HepG2 (cell line): ENCODE data around the gene SLC15A3. TPM values are rescaled to one million over a fixed set of nuclear protein-coding genes. Genes with fewer than 3 reads are reported as not detected.

Source experiments
- EZH2 ChIP-seq: conservative IDR thresholded peaks from 2 replicates; pipeline ENCODE4 v1.6.1; 2012; ENCODE audit warnings: mild to moderate bottlenecking, low read depth, low read length, moderate library complexity
- LCORL ChIP-seq, 2 experiments: fragments of 450-650 bp in 1 of 2; sonication (generic) in 1 of 2; formaldehyde crosslinking in 1 of 2; IDR thresholded peaks; 2 replicates each; pipeline versions ENCODE4 v1.5.0 to v1.6.1; 2017 to 2020; ENCODE audit warnings: antibody characterized with exemption in 1 of 2, missing genetic modification reagents in 1 of 2
- MED13 ChIP-seq: sonication (generic); formaldehyde crosslinking; IDR thresholded peaks from 2 replicates; pipeline ENCODE4 v1.5.0; 2020; ENCODE audit warnings: missing genetic modification reagents
- NR3C1 ChIP-seq: sonication (generic); formaldehyde crosslinking; IDR thresholded peaks from 2 replicates; pipeline ENCODE4 v1.4.0; 2020; ENCODE audit warnings: missing genetic modification reagents
- TFDP2 ChIP-seq: sonication (generic); formaldehyde crosslinking; IDR thresholded peaks from 2 replicates; pipeline ENCODE4 v1.4.0; 2020; ENCODE audit warnings: missing genetic modification reagents
- TMF1 ChIP-seq: sonication (generic); formaldehyde crosslinking; IDR thresholded peaks from 2 replicates; pipeline ENCODE4 v1.8.1; 2022; ENCODE audit warnings: low read depth, missing genetic modification reagents
- ZEB1 ChIP-seq: IDR thresholded peaks from 2 replicates; pipeline ENCODE4 v1.6.1; 2012; ENCODE audit warnings: mild to moderate bottlenecking, low read depth, inconsistent platforms; ENCODE audit not compliant: insufficient replicate concordance
- ZNF138 ChIP-seq: sonication (generic); formaldehyde crosslinking; IDR thresholded peaks from 2 replicates; pipeline ENCODE4 v1.5.0; 2020; ENCODE audit warnings: mild to moderate bottlenecking, low read depth, missing genetic modification reagents
- ZNF326 ChIP-seq: sonication (generic); formaldehyde crosslinking; IDR thresholded peaks from 2 replicates; pipeline ENCODE4 v1.4.0; 2020; ENCODE audit warnings: missing genetic modification reagents, borderline replicate concordance
- ZNF337 ChIP-seq: sonication (generic); formaldehyde crosslinking; IDR thresholded peaks from 2 replicates; pipeline ENCODE4 v1.5.1; 2020; ENCODE audit warnings: missing genetic modification reagents, low read depth, mild to moderate bottlenecking, borderline replicate concordance
- ZNF446 ChIP-seq: sonication (generic); formaldehyde crosslinking; IDR thresholded peaks from 2 replicates; pipeline ENCODE4 v1.5.0; 2020; ENCODE audit warnings: mild to moderate bottlenecking, missing genetic modification reagents
- ZNF503 ChIP-seq: sonication (generic); formaldehyde crosslinking; IDR thresholded peaks from 2 replicates; pipeline ENCODE4 v1.4.0; 2020; ENCODE audit warnings: missing genetic modification reagents
- ZNF556 ChIP-seq: sonication (generic); formaldehyde crosslinking; IDR thresholded peaks from 2 replicates; pipeline ENCODE4 v1.4.0; 2020; ENCODE audit warnings: mild to moderate bottlenecking, missing genetic modification reagents, borderline replicate concordance
- ZNF652 ChIP-seq: IDR thresholded peaks from 2 replicates; pipeline ENCODE4 v1.6.1; 2016; ENCODE audit warnings: low read depth, borderline replicate concordance
- ZNF839 ChIP-seq: sonication (generic); formaldehyde crosslinking; IDR thresholded peaks from 2 replicates; pipeline ENCODE4 v1.4.0; 2020; ENCODE audit warnings: missing genetic modification reagents, mild to moderate bottlenecking, borderline replicate concordance
- ZNF879 ChIP-seq: sonication (generic); formaldehyde crosslinking; IDR thresholded peaks from 2 replicates; pipeline ENCODE4 v1.8.1; 2023; ENCODE audit warnings: missing genetic modification reagents
- polyA plus RNA-seq, 8 experiments: library from polyadenylated mRNA; depleted of rRNA in 3 of 8; stranded (reverse) in 7 of 8; unstranded in 1 of 8; fragments of >200 nt; fragmentation: Illumina TruSeq in 4 of 8; extraction: Trizol in 4 of 8; gene quantifications; 2 replicates each; pipeline versions ENCODE4 v1.2.1 to v1.2.3, GENCODE V29; 2011 to 2016; ENCODE audit warnings: low read depth in 4 of 8, missing spikeins in 1 of 8, mixed read lengths in 1 of 8; ENCODE audit not compliant: insufficient read depth in 1 of 8
- total RNA-seq, 5 experiments: library from RNA; depleted of rRNA; stranded (reverse); fragments of >200 nt; fragmentation: Illumina TruSeq; extraction: Trizol; gene quantifications; 2 replicates each; pipeline ENCODE4 v1.2.3, GENCODE V29; 2016; ENCODE audit warnings: low read depth in 1 of 5
- TF ChIP-seq, protein P1 (sequence below): sonication (generic); formaldehyde crosslinking; conservative IDR thresholded peaks from 2 replicates; pipeline ENCODE4 v1.8.1; 2023; ENCODE audit warnings: missing genetic modification reagents
- TF ChIP-seq, protein P2 (sequence below): sonication (generic); formaldehyde crosslinking; IDR thresholded peaks from 2 replicates; pipeline ENCODE4 v1.4.0; 2020; ENCODE audit warnings: missing genetic modification reagents

SLC15A3 gene
- total and polyA plus RNA-seq, 2 of the 13 experiments (the other 11 are each of a cell fraction or from before 2014, with no cell fraction given), result 0.45 to 0.77 TPM

GRCh38 chr11:60924110-60924905 is 27.7 kb downstream of the SLC15A3 start, which contains the start of gene TMEM132A (continued):
- 0 out of 2 replicates have a peak, but pooled peaks have one; percentile 42 for TF ChIP-seq ZNF138 (CRISPR knock-in tag)
- TF ChIP-seq, protein P1, sequence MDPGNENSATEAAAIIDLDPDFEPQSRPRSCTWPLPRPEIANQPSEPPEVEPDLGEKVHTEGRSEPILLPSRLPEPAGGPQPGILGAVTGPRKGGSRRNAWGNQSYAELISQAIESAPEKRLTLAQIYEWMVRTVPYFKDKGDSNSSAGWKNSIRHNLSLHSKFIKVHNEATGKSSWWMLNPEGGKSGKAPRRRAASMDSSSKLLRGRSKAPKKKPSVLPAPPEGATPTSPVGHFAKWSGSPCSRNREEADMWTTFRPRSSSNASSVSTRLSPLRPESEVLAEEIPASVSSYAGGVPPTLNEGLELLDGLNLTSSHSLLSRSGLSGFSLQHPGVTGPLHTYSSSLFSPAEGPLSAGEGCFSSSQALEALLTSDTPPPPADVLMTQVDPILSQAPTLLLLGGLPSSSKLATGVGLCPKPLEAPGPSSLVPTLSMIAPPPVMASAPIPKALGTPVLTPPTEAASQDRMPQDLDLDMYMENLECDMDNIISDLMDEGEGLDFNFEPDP, result no peak
- no peak; the same call in 1 of the 2 replicates for TF ChIP-seq ZNF446 (CRISPR knock-in tag)
- TF ChIP-seq EZH2, result no peak
- peak; percentile 83; the same call in 1 of the 2 replicates for TF ChIP-seq TMF1 (CRISPR knock-in tag)
- no peak for TF ChIP-seq NR3C1
- TF ChIP-seq ZNF337 (CRISPR knock-in tag), result no peak; the same call in 1 of the 2 replicates
- TF ChIP-seq ZNF879, result no peak
- TF ChIP-seq ZNF839 (CRISPR knock-in tag), result no peak
- TF ChIP-seq, protein P2, sequence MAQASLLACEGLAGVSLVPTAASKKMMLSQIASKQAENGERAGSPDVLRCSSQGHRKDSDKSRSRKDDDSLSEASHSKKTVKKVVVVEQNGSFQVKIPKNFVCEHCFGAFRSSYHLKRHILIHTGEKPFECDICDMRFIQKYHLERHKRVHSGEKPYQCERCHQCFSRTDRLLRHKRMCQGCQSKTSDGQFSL, result peak; percentile 51; the same call in 1 of the 2 replicates
- no peak for TF ChIP-seq ZNF652 (CRISPR knock-in tag)
- TF ChIP-seq ZNF503 (CRISPR knock-in tag), result no peak
- no peak for TF ChIP-seq MED13 (CRISPR knock-in tag)
- no peak for TF ChIP-seq LCORL (IDR thresholded peaks at IDR 0.05)
- no peak for TF ChIP-seq LCORL (CRISPR knock-in tag; IDR thresholded peaks at IDR 0.05)
- TF ChIP-seq TFDP2 (CRISPR knock-in tag), result peak; percentile 84
- TF ChIP-seq ZNF556 (CRISPR knock-in tag), result no peak
- no peak for TF ChIP-seq ZEB1
- TF ChIP-seq ZNF326 (CRISPR knock-in tag), result no peak
